Measurements from ENCODE around the gene POU2AF1.

DNA sequence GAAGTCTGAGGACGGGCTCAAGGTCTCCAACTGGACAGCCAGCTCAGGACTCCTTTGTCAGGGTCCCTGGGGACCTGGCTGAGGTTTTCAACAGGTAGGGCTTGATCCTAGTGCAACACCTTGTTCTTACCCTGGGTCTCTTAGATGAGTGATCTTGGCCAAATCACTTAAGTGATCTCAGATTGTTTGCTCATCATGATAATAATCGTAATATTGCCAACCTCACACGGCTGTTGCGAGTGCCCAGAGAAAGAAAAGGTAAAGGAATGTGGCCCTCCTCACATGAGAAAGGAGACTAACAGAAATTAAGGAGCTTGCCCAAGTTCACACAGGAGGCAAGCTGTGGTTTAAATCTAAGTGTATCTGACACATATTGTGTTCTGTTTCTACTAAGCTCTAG lies 52.3 kb downstream of the POU2AF1 start:
- no peak for TF ChIP-seq CTCF (conservative IDR thresholded peaks at IDR 0.05; ENCODE audit: low read length)
- no peak for TF ChIP-seq EZH2phosphoT487 (IDR thresholded peaks at IDR 0.05; ENCODE audit: borderline replicate concordance)
